NOMO-1 treated with dmso at 0.1 percent for 144 hours (cell line): Measurements from ENCODE around the gene C16orf89.
"Not testable (repeated sequence)": the region's sequence is repeated elsewhere in the genome, so short reads cannot be mapped to it uniquely, and the experiment has no call there.

Source experiments
- DNase-seq: peaks from one replicate; lab custom pipeline; 2025; ENCODE audit not compliant: unreplicated experiment; lab: John Stamatoyannopoulos, UW

The C16orf89 gene, protein sequence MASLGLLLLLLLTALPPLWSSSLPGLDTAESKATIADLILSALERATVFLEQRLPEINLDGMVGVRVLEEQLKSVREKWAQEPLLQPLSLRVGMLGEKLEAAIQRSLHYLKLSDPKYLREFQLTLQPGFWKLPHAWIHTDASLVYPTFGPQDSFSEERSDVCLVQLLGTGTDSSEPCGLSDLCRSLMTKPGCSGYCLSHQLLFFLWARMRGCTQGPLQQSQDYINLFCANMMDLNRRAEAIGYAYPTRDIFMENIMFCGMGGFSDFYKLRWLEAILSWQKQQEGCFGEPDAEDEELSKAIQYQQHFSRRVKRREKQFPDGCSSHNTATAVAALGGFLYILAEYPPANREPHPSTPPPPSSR

DNA sequence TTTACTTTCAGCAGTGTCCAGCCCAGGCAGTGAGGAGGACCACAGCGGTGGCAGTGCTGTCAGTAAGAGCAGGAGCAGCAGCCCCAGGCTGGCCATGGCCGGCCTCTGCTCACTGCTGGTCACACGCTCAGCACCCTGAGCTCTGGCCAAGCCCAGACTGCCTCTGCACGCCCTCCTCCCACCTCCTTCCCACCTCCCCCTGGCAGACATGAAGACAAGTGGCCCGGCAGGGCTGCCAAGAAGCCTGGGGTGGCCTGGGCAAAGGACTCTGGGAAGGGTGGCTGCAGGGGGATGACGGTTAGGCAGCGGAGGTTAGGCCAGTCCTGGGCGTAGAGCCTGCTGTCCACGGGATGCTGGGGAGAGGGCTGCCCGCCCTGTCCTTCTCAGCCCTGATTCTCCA, at the start of gene C16orf89:
C16orf89 (minus strand) TSS at position 144 of the 400 bp plus-strand sequence; CDS start at position 96, 48 bp downstream.
- no peak for DNase-seq

DNA sequence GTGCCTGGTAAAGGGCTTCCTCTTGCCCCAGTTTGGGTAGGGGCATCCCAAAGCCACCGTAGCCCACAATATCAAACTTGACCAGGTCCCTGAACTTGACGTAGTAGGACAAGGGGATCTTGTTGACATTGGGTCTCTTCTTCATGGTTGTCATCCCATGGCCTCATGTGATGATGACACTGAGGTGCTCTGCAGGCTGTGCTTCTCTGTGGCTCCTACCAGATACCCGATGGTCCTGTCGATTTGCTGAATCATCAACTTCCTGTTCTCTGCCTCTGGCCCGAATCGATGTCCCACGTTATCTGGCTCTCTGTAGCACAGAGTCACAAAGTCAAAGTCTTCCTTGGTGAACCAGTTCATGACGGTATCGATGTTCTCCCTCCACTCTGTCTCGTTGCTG, 45.2 kb upstream of the C16orf89 start:
- DNase-seq = not testable (repeated sequence)

DNA sequence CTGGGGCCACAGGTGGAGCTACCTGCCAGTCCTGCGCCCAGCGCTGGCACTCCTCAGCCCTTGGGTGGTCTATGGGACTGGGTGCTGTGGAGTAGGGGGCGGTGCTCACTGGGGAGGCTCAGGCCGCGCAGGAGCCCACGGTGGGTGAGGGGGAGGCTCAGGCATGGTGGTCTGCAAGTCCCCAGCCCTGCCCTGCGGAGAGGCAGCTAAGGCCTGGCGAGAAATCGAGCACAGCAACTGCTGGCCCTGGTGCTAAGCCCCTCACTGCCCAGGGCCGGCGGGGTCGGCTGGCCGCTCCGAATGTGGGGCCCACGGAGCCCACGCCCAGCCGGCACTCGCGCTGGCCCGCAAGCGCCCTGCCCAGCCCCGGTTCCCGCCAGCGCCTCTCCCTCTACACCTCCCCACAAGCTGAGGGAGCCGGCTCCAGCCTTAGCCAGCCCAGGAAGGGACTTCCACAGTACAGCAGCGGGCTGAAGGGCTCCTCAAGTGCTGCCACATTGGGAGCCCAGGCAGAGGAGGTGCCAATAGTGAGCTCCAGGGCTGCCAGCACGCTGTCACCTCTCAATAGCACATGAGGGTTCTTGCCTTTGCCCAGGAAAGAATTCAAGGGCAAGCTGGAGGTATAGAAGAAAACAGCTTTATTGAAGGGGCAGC, 42.9 kb upstream of the C16orf89 start:
- DNase-seq = no peak

DNA sequence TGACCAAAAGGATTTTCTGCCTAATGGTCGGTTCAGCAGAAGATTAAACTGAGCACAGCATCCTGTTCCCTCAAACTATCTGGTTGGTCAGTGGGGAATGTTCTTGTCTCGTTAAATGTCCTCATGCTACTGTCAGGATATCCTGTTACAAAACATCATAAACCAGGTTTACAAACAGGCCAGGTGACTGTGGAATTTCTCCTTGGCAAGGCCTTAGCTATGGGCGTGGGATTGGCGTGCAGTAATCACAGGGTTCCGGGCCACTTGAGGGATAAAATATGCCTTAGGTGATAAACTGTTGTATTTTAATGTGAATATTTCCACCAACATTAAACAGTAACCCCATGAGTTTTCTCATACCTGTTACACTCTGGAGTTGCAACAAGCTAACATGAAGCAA, 39.3 kb upstream of the C16orf89 start:
- not testable (repeated sequence) for DNase-seq

DNA sequence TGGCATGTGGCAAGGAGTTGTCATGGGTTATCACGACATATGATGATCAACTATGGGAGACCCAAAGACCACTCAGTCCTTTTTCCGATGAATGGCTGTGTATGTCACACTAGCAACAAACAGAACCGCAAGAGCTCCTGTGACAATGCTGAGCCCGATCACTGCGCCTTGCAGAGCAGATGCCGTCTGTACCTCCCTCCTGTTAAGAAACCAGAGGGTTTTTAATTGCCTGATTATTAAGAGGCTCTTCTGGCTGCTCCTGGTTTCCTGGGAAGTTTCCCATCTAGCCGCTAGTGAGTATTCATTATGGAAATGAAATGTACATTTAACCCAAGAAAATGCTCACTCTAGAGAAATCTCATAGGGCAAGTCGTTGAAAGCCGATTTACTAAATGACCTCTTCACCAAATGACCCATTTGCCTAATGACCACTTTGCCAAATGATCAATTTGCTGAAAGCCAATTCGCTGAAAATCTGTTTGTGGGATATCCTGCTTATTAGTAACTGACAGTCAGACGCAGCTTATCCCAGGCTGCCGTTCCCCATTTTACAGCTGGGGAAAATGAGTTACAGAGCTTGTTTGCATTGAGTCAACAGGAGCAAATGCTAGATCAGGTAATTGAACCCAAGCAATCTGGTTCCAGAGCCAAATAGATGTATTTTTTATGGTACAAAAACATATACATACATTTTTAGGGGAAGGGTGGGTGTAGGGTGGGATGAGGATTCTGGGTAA, 37.7 kb upstream of the C16orf89 start:
- not testable (repeated sequence) for DNase-seq

DNA sequence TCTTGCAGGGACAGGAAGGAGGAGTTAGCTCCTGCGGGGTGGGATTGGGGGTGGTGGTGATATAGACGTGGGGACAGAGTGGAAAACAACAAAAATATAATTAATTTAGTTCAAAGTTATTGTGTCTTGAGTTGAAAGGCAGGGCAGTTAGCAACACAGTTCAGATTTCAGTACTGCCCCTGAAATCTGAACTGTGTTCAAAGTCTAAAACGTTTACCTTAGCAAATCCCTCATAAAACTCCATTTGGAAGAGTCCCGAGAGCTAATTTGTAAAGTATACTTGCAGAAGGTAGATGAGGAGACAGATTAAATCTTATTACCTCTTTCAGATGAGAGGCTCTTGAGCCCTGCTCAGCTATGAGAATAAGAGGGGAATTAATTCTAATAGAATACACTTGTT, 33.4 kb upstream of the C16orf89 start:
- not testable (repeated sequence) for DNase-seq

DNA sequence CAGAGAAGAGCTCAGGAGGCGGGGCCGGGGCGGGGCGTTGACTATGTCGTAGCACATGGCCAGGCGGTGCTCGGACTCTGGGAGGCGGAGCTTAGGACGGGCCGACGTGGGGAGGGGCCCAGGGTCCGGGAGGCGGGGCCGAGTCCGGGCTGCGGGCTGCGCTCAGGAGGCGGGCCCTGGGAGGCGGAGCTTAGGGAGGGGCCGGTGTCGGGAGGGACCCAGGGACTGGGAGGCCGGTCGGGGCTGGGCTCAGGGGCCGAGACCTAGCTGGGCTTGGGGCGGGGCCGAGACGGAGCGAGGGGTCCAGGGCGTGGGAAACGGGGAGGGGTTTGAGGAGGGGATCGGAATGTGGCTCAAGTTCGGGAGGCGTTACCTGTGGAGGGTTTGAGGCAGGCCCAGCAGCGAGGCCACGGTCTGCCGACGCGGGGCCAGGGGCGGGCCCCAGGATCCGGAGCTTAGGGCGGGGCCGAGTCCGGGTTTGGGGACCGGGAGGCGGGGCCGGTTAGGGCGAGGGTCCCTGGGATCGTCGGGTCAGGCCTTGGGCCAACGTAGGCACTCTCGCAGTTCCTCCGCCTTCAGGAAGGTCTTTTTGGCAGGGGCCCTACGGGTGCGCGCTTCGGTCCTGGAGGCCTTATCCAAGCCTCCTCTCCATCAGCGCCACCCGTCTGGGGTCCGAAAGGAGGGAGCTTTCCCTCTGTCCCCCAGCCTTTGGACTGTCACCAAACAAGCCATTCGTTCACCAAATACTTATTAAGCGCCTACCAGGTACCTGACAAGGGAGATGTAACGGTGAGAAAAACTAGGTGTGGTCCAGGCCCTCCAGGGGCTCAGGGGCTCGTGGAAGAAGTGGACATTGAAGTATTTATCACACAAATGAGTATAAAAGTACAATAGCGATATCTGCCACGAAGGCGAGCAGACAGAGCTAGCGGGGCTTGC, 32.7 kb upstream of the C16orf89 start:
- not testable (repeated sequence) for DNase-seq

DNA sequence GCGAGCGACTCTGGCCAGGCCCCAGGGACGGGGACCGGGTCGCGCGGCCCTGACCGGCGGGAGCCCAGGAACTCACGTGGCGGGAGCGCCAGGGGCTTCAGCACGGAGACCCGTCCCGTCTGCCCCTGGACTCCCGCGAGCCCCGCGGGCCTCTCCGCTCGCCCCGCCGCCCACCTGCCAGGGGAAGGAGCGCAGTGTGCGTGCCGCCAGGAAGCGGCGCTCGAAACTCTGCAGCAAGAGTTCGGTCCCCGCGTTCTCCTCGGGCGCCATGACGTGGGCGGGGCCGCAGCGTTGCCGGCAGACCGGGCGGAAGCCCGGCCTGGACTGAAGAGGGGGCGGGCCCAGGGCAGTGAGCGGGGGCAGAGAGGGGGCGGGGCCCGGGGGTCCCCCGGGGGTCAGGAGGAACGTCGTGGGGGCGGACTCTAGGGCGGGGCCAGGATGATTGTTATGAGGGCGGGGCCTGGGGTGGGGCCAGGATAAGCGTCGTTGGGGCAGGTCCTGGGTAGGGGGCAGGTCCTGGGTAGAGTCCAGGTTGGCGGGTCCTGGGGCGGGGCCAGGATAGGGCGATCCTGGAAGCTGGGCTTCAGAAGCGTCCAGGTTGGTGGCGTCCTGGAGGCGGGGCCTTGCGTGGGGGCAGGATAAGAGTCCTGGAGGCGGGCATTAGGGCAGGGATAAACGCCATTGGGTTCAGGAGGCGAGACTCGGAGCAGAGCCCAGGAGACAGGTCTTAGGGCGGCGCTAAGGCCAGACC, 31.9 kb upstream of the C16orf89 start, which contains the start of gene EEF2KMT:
EEF2KMT (minus strand) TSS at position 326 of the 751 bp plus-strand sequence; CDS start at position 270, 56 bp downstream.
- peak; percentile 98 for DNase-seq

DNA sequence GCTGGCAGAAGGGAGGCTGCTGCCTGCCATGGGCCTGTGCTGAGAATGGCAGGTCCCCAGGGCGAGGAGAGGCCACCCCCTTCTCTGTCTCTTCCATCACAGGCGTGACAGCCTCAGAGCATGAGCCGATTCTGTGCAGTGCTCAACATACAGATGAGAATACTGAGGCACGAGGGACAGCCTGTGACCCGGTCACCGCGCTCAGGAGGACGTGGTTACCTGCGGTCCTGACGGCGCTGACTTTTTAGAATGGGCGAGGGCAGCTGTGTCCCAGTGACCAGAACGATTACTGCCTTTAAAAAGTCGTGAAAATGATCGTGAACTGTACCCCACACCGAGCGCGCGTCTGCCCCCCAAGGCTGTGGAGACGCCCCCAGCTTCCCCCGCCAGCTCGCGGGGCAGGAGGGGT, 31.3 kb upstream of the C16orf89 start:
- DNase-seq = not testable (repeated sequence)

DNA sequence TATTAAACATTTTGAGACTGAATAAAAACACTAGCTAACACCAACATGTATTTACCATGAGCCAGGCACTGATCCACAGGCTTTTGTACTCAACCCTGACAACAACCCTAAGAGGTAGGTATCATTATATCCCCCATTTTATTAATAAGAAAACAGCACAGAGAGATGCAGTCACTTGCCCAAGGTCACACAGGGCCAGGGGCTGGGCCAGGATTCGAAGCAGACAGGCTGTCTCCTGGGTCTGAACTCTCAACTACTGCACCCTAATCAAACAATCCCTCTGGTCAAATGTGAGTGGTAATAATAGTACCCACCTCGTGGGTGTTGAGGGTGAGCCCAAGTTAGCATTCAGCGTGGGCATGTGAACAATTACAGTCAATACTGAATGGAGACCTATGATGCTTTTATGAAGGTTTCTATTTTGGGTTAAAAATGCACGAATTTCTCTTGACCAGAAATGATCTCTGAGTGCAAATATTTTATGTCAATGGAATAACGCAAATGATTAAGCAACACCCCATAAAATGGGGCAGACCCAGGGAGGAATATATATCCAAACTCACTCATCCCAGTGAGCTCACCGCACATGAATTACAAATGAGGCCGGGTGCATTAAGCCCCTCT, 30.8 kb upstream of the C16orf89 start:
- DNase-seq = not testable (repeated sequence)

DNA sequence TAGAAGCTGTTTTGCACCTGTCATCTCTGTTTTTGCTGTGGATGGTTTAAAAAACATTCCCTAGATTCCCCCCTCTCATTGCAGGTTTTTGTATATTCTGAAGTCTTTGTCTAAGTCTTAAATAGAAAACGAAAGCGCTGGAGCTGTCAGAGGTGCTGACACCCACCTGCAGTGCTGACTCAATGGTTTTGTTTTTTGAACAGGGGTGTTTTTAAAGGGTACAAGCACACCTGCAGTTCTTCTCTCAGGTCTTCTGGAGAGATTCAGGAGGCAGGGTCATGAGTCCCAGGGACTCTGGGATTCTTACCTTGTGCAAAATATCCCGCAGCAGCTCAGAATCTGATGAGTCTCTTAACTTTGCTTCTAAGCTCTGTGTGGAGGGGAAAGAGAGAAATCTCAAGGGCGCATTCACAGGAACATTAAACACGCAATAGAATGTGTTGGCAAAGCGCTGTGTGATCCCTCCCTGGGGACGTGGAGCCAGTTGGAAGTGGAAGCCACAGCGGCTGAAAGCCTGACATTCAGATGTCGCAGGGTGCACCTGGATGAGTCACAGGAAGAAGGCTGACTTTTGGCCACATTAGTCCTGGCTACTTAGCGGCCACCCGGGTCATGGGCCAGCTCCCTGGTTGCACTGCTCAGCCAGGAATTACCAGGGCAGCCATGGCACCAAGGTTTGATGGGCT, 29.5 kb upstream of the C16orf89 start:
- not testable (repeated sequence) for DNase-seq

DNA sequence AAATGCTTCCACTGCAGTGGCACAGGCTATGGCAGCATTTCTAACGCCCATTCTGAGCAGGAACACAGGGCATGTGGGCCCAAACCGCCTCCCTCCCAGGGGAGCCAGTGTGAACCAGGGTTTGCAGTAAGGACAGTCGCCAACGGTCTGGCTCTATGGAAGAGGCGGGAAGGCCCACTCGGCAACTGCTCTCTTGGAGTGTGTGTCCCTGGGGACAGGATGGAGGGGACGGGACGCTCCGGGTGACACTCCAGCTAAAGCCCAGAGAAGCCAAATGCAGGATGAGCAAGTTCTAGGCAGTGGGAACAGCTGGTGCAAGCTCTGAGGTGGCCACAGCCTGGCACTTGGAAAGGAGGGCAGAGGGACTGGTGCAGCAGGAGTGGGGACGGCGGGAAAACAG, 28.0 kb upstream of the C16orf89 start:
- not testable (repeated sequence) for DNase-seq

DNA sequence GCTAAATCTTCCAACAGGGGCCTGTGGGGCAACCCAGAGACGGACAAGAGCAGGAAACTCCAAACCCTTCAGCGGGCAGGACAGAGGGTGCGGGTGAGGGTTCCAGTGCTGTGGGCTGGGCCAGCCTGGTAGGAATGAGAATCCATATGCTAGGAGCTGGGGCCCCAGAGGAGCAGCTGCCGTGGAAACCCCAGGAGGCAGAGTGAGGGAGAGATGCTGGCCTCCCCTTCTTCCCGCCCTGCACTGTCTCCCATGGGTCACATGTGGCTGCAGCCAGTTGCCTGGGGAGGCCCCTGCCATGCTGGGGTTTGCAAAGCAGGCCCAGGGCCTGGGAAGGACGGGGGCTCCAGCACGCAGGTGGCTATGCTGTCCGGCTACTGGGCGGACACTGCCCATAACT, 27.3 kb upstream of the C16orf89 start:
- not testable (repeated sequence) for DNase-seq

DNA sequence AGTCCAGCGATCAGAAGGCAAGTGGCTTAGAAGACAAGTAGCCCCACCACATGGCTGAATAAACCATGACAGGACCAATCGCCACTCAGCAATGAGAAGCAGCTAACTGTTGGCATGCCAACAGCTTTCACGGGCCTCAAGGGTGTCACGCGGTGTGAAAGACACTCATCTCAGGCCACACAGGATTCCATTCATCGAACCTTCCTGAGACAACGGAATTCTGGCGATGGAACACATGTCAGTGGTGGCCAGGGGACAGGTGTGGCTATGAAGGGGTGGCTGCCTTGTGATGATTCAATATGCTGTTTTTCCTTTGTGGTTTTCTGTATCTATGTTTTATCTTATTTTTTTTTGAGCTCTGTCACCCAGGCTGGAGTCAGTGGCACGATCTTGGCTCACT, 24.8 kb upstream of the C16orf89 start:
- DNase-seq = not testable (repeated sequence)

DNA sequence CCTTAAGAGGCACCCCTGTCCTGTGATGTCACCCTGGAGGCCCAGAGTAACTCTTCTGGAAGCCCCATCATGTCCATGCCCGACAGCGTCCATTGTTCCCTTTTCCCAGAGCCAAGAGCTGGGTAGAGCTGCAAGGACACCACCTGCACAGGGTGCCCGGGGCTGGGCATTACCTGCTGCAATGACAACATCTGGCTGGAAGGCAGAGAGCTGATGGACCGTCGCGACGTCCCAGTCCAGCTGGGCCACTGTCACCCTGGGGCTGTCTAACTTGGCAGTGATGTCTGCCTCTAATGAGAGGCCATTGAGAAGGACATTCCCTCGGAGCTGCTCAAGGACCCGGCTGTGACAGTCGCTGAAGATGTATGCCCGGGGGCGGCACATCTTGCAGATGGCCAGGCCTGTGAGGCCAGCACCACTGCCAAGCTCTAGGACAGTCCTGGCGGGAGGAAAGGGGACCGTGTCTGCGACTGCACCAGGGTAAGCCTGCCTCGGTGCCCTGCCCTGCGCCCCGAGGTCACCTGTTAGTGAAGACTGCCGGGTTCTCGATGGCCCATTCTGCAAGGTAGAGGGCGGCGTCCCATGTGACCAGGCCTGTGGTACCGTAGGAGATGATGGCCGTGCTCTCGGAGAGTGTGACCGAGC, 24.3 kb upstream of the C16orf89 start:
- not testable (repeated sequence) for DNase-seq

DNA sequence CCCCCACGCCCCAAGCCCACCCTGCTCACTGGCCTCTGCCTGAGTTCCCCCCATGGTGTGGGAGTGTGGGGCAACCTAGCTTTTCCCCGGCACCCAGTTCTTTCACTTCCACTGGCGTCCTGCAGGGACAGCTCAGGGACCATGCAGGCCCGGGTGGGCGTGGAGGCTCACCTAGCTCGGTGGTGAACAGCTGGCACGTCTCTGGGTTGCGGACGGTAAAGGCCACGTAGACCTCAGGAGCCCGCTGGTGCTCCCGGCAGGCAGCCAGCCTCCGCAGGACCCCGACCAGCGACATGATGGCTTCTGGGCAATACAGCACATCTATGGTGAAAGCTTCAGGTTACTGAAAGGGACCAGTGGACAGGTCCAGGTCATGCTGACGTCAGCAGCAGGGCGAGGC, 23.2 kb upstream of the C16orf89 start:
- DNase-seq = not testable (repeated sequence)

DNA sequence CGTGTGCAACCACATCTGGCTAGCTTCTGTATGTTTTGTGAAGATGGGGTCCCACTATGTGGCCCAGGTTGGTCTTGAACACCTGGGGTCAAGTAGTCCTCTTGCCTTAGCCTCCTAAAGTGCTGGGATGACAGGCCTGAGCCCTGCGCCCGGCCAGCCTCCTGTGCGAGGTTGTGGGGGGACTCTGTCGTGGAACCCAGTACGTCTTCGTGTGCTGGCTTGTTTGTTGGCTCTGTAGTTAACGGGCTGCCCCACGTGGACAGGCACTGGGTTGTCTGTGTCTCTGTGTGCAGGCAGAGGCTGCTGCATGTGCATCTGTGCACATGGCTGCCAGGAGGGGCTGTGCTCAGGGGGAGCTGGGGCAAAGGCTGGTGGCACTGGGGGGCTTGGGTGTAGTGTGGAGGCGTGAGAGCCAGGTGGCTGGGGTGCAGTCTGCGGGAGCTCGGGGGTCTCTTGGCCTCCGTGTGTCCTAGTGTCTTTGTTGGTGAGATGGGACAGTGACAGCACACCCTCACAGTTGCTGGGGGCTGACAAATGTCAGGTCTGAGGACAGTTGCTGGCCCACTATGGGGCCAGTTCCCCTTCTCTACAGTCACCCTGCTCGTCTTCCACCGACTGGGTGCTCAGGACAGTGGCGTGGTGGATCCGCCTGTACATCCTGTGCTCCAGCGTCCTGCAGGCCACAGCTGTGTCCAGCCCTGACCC, 22.5 kb upstream of the C16orf89 start:
- DNase-seq = not testable (repeated sequence)

DNA sequence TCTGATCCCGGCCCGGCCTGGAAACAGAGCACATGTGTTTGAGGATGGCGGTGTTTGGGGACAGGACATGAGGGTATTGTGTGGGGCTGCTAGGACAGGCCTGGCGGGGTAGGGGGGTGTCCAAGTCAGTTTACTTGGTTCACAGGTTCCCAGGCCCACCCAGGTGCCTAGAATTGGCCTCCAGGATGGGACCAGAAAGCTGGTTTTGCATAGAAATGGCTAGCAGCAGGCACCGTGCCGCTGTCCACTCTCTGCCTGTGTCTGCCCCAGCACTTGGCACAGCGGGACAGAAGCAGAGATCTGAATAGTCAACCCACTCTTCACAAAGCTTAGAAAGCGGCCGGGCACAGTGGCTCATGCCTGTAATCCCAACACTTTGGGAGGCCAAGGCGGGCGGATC, 20.0 kb upstream of the C16orf89 start:
- DNase-seq = not testable (repeated sequence)
